Effector memory CD4-positive, alpha-beta T cell (primary cell): ENCODE data around the gene PALS2.

Experiments used
- DNase-seq, 3 donors: peaks; one replicate each; pipeline ENCODE4 v3.0.0-alpha.2; 2020
- H3K27ac ChIP-seq: 2 replicates; pipeline ENCODE4 v1.7.0; 2013; ENCODE audit warnings: mild to moderate bottlenecking, low read length, moderate library complexity; ENCODE audit not compliant: insufficient read depth, poor library complexity, severe bottlenecking
- H3K27me3 ChIP-seq: replicated peaks from 2 replicates; pipeline ENCODE4 v1.7.0; 2013; ENCODE audit warnings: mild to moderate bottlenecking, low read length; ENCODE audit not compliant: insufficient read depth, control insufficient read depth, poor library complexity, severe bottlenecking
- H3K36me3 ChIP-seq: 2 replicates; pipeline ENCODE4 v1.7.0; 2013; ENCODE audit warnings: mild to moderate bottlenecking, low read length, moderate library complexity; ENCODE audit not compliant: control insufficient read depth, insufficient read depth
- H3K4me1 ChIP-seq: 2 replicates; pipeline ENCODE4 v1.7.0; 2013; ENCODE audit warnings: low read length, mild to moderate bottlenecking; ENCODE audit not compliant: control insufficient read depth, insufficient read depth, poor library complexity, severe bottlenecking
- H3K4me3 ChIP-seq: 2 replicates; pipeline ENCODE4 v1.7.0; 2013; ENCODE audit warnings: low read length, low read depth, mild to moderate bottlenecking; ENCODE audit not compliant: insufficient read depth, poor library complexity, severe bottlenecking
- H3K9me3 ChIP-seq: 2 replicates; pipeline ENCODE4 v1.7.0; 2013; ENCODE audit warnings: mild to moderate bottlenecking, low read length, moderate library complexity; ENCODE audit not compliant: control insufficient read depth

The PALS2 gene

DNA sequence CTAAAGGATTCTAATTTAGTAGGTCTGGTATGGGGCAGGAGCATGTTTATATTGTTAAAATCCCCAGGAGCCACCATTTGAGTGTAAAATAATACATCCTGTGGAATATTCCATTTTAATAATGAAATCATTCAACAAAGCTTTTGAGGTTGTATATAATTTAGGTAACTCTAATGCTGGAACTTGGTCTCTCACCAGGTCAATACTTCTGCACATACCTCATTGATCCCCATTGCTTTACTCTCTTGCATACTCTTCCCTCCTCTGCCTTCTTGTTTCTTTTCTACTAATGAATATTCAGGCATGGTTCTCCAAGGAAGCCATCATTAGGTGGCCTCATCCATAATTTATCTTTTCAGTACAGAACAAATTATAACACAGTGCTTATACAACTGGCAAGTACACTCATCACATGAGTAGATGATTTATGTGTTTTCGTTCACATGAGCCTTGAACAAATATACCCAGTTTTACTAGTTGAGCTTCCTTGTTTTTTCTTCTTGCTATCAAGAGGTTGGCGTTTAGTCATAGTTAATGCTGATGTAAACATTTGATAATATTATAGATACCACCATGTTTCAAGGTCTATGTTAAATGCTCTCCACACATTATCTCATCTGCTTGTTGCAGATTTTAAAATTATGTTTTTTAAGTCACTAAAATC is 7.2 kb downstream of the PALS2 start:
- no peak for DNase-seq
- H3K27me3 ChIP-seq, result no peaks in the 10 kb centered on the region
- no peak overlapping the region for H3K27ac ChIP-seq
- no peaks in the 10 kb centered on the region for H3K36me3 ChIP-seq
- no peak overlapping the region for H3K4me3 ChIP-seq
- no peaks in the 10 kb centered on the region for H3K9me3 ChIP-seq
- no peaks in the 10 kb centered on the region for H3K4me1 ChIP-seq

DNA sequence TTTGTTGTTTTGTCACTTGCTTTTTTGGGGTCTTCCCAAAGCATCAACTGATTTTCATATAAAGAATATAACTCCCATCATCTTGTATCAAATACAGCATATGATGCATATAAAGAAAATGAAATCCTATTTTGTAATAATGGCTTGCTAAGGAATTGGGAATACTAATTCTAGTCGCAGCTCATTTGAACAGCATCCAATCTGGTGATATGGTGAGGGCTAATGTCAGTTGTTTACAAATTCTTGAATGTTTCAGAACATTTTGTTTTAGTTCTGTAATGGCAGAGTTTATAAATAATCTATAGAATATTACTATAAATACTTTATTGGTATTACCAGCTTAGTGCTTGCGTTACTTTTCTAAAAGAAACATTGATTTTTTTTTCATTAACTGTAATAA is 8.9 kb downstream of the PALS2 start:
- no peaks in the 10 kb centered on the region for H3K27me3 ChIP-seq

DNA sequence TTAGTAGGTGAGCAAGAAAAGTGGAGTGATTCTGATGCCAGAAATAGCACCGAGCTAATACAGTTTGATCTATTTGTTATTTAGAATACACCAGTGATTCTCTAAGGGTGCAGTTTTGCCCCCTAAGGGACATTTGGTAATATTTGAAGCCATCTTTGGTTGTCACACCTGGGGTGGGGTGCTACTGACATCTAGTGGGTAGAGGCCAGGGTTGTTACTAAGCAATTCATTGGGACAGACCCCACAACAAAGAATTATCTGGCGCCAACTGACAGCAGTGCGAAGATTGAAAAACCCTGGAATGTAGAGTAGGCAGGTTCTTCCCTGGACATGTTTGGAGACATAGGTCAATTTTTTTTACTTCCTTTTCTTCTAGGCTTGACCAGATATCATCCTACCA is 14.6 kb downstream of the PALS2 start:
- Histone ChIP-seq H3K4me3 (no peak overlapping the region), H3K27me3 (no peaks in the 10 kb centered on the region), H3K27ac (no peak overlapping the region), H3K4me1 (no peaks in the 10 kb centered on the region), H3K36me3 (no peaks in the 10 kb centered on the region), H3K9me3 (no peaks in the 10 kb centered on the region)
- DNase-seq, result peak; percentile 8 to 25 (median 15)

More for the DNA sequence above, 8.9 kb downstream of the PALS2 start:
- H3K36me3 ChIP-seq, result no peaks in the 10 kb centered on the region
- no peak overlapping the region for H3K27ac ChIP-seq
- no peak overlapping the region for H3K4me3 ChIP-seq
- H3K4me1 ChIP-seq, result no peaks in the 10 kb centered on the region
- DNase-seq, result no peak
- no peaks in the 10 kb centered on the region for H3K9me3 ChIP-seq

DNA sequence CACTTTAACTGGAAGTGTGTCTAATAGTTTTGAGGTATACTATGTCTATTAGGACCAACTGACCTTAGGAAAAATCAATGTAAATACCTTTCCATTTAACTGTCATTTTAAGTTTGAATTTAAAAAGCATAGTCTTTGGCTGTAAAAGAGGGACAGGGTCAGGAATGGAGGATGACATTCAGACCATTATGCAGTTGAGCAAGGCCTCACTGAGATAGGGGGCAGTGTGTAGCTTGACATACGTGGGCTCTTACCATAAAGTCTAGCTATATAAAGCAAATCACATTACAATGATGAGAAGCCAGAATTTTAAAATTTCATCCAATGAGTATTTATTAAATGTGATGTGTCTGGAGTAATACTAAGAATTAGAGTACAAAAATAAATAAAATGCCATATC is 17.9 kb downstream of the PALS2 start:
- H3K4me1 ChIP-seq, result no peaks in the 10 kb centered on the region
- no peak overlapping the region for H3K4me3 ChIP-seq
- H3K27me3 ChIP-seq, result no peaks in the 10 kb centered on the region
- H3K27ac ChIP-seq, result no peak overlapping the region
- H3K36me3 ChIP-seq, result no peaks in the 10 kb centered on the region
- no peaks in the 10 kb centered on the region for H3K9me3 ChIP-seq
- DNase-seq, result no peak

DNA sequence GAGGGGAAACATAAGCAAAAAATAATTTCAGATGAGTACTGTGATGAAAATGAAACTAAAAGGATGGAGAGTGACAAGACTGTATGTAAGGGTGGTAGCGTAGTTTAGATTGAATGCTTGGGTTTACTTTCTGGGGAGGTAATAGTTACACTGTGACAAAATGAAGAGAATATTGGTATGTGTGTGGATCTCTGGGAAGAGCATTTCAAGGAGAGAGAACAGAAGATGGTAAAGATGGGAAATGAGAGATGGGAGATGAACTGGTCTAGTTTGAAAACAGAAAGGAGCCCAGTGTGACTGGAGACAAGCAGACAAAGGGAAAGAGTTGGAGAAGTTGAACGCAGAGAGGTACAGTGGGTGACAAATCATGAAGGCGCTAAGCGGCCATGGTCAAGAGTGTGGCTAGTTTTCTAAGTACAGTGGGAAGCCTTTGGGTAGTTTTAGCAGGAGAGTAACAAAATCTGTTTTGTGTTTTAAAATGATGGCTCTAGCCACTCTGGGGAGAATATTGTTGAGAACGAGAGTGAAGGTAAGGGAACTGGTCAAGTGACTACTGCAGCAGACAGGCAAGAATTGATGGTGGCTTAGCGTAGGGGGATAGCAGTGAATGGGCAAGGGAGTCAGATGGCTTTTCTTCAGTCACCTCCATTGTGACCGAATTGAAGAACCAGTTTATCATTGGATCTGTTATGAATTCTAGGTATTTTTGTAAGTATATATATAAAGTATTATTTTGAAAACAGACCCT is 22.6 kb downstream of the PALS2 start:
- H3K27me3 ChIP-seq, result no peaks in the 10 kb centered on the region
- H3K27ac ChIP-seq, result no peak overlapping the region
- no peaks in the 10 kb centered on the region for H3K4me1 ChIP-seq
- no peak for DNase-seq
- H3K4me3 ChIP-seq, result peak overlapping the region; percentile 28
- no peaks in the 10 kb centered on the region for H3K9me3 ChIP-seq
- no peaks in the 10 kb centered on the region for H3K36me3 ChIP-seq

DNA sequence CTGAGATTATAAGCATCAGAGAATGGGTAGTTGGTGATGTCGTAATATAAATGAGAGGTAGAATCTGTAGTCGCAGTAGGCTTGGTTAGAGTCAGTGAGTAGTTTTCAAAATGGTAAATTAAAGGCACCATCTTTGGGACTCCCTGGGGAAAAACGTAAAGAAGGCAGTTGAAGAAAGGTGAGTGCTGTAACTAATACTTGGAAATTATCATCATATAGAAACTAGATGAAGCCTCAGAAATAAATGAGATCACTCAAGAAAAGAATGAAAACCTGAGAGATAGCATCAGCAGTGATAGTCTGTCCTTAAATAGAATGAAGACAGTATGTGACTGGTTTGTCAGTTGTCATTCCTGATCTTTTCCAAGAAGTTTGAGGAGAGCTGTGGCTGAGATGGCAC is 23.8 kb downstream of the PALS2 start:
- DNase-seq, result no peak
- no peaks in the 10 kb centered on the region for H3K9me3 ChIP-seq
- no peaks in the 10 kb centered on the region for H3K36me3 ChIP-seq
- no peaks in the 10 kb centered on the region for H3K27me3 ChIP-seq
- no peaks in the 10 kb centered on the region for H3K4me1 ChIP-seq
- H3K4me3 ChIP-seq, result no peak overlapping the region
- H3K27ac ChIP-seq, result no peak overlapping the region

DNA sequence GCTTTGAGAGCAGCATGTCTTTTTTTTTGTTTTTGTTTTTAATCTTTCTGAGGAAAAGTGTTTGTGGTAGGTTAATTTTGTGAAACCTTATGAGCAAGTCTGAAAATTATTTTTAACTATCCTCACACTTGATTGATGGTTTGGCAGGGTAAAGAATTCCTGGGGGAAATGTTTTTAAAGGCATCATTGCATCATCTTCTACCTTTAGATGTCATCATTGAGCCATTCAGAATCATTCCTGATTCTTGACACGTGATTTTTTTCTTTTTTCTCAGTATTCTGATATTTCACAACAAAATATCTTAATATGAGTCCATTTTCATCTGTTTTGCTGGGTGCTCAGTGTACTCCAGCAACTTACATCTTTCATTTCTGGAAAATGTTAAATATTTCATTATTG is 28.3 kb downstream of the PALS2 start:
- no peak overlapping the region for H3K4me3 ChIP-seq
- H3K36me3 ChIP-seq, result no peaks in the 10 kb centered on the region
- DNase-seq, result no peak
- no peaks in the 10 kb centered on the region for H3K9me3 ChIP-seq
- H3K27ac ChIP-seq, result no peak overlapping the region
- H3K27me3 ChIP-seq, result no peaks in the 10 kb centered on the region
- H3K4me1 ChIP-seq, result no peaks in the 10 kb centered on the region

DNA sequence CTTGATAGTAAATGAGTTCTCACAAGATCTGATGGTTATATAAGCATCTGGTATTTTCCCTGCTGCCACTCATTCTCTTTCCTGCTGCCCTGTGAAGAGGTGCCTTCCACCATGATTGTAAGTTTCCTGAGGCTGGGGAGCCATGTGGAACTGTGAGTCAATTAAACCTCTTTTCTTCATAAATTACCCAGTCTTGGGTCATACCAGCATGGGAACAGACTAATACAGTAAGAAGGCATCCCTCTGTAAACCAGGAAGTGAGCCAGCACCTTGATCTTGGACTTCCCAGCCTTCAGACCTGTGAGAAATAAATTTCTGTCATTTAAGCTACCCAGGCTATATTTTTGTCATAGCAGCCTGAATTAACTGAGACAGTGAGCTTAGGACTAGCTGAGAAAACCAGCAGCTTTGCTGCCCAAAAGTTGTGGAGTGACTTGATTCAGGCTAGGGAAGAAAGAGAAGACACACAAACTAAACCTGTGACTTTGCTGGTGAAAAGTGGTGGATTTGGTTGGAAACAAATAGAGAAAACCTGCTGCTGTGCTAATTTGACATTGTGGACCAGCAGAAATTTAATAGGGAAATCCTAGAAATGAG is 29.7 kb downstream of the PALS2 start:
- DNase-seq, result no peak

DNA sequence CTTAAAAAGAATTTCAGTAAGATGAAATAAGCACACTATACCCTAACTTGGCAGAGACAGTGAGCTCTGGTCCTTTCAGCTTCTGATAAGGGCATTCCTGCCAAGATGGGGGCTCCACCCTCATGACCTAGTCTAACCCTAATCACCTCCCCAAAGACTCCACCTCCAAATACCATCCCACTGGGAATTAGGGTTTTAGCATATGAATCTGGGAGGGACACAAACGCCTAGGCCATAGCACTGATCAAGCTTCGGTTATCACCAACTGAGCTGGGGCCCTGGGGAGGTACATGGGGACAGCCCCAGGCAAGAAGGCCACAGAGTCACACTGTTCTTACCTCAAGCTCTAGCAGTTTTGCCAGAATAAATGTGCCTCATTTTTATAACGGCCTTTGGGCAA is 31.4 kb downstream of the PALS2 start:
- no peak for DNase-seq
- H3K27ac ChIP-seq, result no peak overlapping the region
- no peaks in the 10 kb centered on the region for H3K4me1 ChIP-seq
- H3K36me3 ChIP-seq, result no peaks in the 10 kb centered on the region
- H3K27me3 ChIP-seq, result no peaks in the 10 kb centered on the region
- no peaks in the 10 kb centered on the region for H3K9me3 ChIP-seq
- H3K4me3 ChIP-seq, result no peak overlapping the region

More for the DNA sequence above, 29.7 kb downstream of the PALS2 start:
- Histone ChIP-seq H3K36me3 (no peaks in the 10 kb centered on the region), H3K9me3 (no peaks in the 10 kb centered on the region), H3K4me3 (no peak overlapping the region), H3K27ac (no peak overlapping the region), H3K4me1 (no peaks in the 10 kb centered on the region), H3K27me3 (no peaks in the 10 kb centered on the region)

DNA sequence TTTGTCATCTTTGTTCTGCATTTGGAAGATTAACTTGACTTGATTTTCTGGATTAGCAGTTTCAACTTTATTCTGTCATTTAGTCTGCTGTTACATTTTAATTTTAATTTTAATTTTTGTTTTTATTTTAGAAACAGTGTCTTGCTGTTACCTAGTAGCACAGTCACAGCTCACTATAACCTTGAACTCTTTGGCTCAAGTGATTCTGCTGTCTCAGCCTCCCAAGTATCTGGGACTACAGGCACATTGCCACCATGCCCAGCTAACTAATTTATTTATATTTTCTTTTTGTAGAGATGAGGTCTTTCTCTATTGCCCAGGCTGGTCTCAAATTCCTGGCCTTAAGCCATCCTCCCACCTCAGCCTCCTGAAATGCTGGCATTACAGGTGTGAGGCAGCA is 35.3 kb downstream of the PALS2 start:
- no peak overlapping the region for H3K27ac ChIP-seq
- no peaks in the 10 kb centered on the region for H3K4me1 ChIP-seq
- H3K27me3 ChIP-seq, result no peaks in the 10 kb centered on the region
- DNase-seq, result no peak
- no peak overlapping the region for H3K4me3 ChIP-seq
- no peaks in the 10 kb centered on the region for H3K36me3 ChIP-seq
- no peaks in the 10 kb centered on the region for H3K9me3 ChIP-seq
